Measurements from ENCODE around the gene EN2. TPM values are rescaled to one million over a fixed set of nuclear protein-coding genes. Genes with fewer than 3 reads are reported as not detected.
"Not testable (repeated sequence)": the region's sequence is repeated elsewhere in the genome, so short reads cannot be mapped to it uniquely, and the experiment has no call there.

Gene EN2
- total and polyA plus RNA-seq, 11 donors, result 0.06 to 0.08 TPM; not detected in 9

- Histone ChIP-seq H3K4me1 (peaks cover 0 to 17% (median 4%) of the 10 kb centered on the region in 12 donors), H3K36me3 (no peaks in the 10 kb centered on the region), H3K27me3 (peaks cover 25 to 94% (median 60%) of the 10 kb centered on the region in 9 donors), H3K27ac (no peak overlapping the region), H3K9me3 (no peaks in the 10 kb centered on the region), H3K4me3 (no peak overlapping the region)
- intact Hi-C loops (cut with DNase I), result no loop called here
- DNase-seq (no peak), ATAC-seq (no peak)
- TF ChIP-seq POLR2A (IDR thresholded peaks at IDR 0.05), result no peak
- TF ChIP-seq CTCF (IDR thresholded peaks at IDR 0.05), result no peak
- 76 to 80% (median 79%) methylated on average over 8 of the region's 8 CpGs for WGBS, 4 donors
Observed at GRCh38 chr7:155444746-155445145, 13.2 kb upstream of the EN2 start.

- Histone ChIP-seq H3K4me1 (peaks cover 0 to 24% (median 4%) of the 10 kb centered on the region in 12 donors), H3K27me3 (peaks cover 33 to 94% (median 60%) of the 10 kb centered on the region in 9 donors)
- H3K4me3 ChIP-seq; H3K36me3 ChIP-seq; H3K9me3 ChIP-seq; H3K27ac ChIP-seq; intact Hi-C loops (cut with DNase I); DNase-seq; ATAC-seq: not testable (repeated sequence)
- 76 to 88% (median 77%) methylated on average over 9 of the region's 9 CpGs for WGBS, 4 donors
Observed at GRCh38 chr7:155445606-155446005, 12.3 kb upstream of the EN2 start.

DNA sequence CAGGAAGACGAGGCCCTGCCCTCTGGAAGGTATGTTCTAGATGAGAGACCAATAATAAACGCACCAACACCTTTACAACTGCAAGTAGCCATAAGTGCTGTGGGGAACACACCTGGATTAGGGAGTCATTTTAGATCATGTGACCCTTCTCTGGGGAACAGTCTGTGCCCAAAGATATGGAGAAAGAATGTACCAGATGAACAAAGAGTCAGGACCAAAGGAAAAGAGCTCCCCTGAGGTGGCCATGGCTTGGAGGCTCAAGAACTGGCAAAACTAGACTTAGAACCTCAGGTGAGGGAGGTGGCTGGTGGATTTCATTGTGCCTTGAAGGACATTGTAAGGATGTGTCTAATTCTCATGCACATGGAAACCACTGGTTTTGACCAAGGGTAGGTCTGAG is 10.3 kb upstream of the EN2 start:
- TF ChIP-seq POLR2A (IDR thresholded peaks at IDR 0.05) (no peak), CTCF (IDR thresholded peaks at IDR 0.05) (no peak)
- H3K4me1 ChIP-seq, result peaks cover 0 to 30% (median 4%) of the 10 kb centered on the region in 12 donors
- no peak overlapping the region for H3K27ac ChIP-seq
- DNase-seq, result no peak
- H3K36me3 ChIP-seq, result no peaks in the 10 kb centered on the region
- H3K4me3 ChIP-seq, result no peak overlapping the region
- no peak for ATAC-seq
- 48 to 66% (median 56%) methylated on average over 2 of the region's 2 CpGs for WGBS, 4 donors
- peaks cover 52 to 96% (median 66%) of the 10 kb centered on the region in 9 donors for H3K27me3 ChIP-seq
- intact Hi-C loops (cut with DNase I), result no loop called here
- H3K9me3 ChIP-seq, result no peaks in the 10 kb centered on the region

DNA sequence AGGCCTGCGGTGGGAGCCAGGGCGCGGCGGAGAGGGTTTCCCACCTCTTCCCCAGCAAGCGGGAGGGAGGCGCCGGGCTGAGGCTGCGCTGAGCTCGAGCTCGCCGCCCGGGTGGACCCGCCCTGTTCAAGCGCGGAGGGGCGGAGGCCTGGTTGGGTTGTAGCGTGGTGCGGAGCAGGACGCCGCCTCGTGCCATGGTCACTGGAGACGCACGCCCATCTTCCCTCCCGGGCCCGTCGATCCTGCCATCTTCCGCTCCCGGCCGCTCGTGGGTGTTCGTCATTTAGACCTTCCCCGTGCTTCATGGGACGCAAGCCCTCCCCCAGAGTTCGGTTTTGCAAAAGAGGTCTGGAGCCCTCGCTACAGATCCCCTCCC is 9.3 kb upstream of the EN2 start:
- no peaks in the 10 kb centered on the region for H3K9me3 ChIP-seq
- no peak overlapping the region for H3K27ac ChIP-seq
- H3K36me3 ChIP-seq, result no peaks in the 10 kb centered on the region
- 1 to 2% (median 1%) methylated on average over 15 to 35 of the region's 35 CpGs for WGBS, 4 donors
- peaks cover 0 to 34% (median 5%) of the 10 kb centered on the region in 12 donors for H3K4me1 ChIP-seq
- H3K4me3 ChIP-seq, result no peak overlapping the region
- peaks cover 60 to 96% (median 73%) of the 10 kb centered on the region in 9 donors for H3K27me3 ChIP-seq
- intact Hi-C loops (cut with DNase I), result no loop called here
- TF ChIP-seq POLR2A (IDR thresholded peaks at IDR 0.05) (no peak), CTCF (IDR thresholded peaks at IDR 0.05) (no peak)
- DNase-seq, result no peak
- peak in 1 of 4 donors; percentile 43 for ATAC-seq
